CD4-positive, alpha-beta T cell treated with Interleukin-12 subunit alpha and Interleukin-12 subunit beta, for 1 hour (primary cell): ENCODE data around the gene CNTNAP2.
"Not testable (repeated sequence)": the region's sequence is repeated elsewhere in the genome, so short reads cannot be mapped to it uniquely, and the experiment has no call there.

Experiments
- DNase-seq: peaks from one replicate; pipeline ENCODE4 v3.0.0-alpha.2; 2020

Gene CNTNAP2

GRCh38 chr7:148437043-148437442, 2320.4 kb downstream of the CNTNAP2 start:
- DNase-seq: no peak

GRCh38 chr7:148442141-148442655, 2325.6 kb downstream of the CNTNAP2 start:
- no peak for DNase-seq

- no peak for DNase-seq
Measured at GRCh38 chr7:148442933-148443332, 2326.3 kb downstream of the CNTNAP2 start.

GRCh38 chr7:148445260-148446044, 2328.9 kb downstream of the CNTNAP2 start:
- no peak for DNase-seq

GRCh38 chr7:148447221-148447849, 2330.7 kb downstream of the CNTNAP2 start:
- DNase-seq: no peak

GRCh38 chr7:148451526-148451925, 2334.9 kb downstream of the CNTNAP2 start:
- DNase-seq: not testable (repeated sequence)

GRCh38 chr7:148456351-148456750, 2339.8 kb downstream of the CNTNAP2 start:
- DNase-seq: no peak

GRCh38 chr7:148457310-148457921, 2340.8 kb downstream of the CNTNAP2 start:
- DNase-seq: no peak

GRCh38 chr7:148458263-148458662, 2341.7 kb downstream of the CNTNAP2 start:
- DNase-seq: no peak

- no peak for DNase-seq
Measured at GRCh38 chr7:148461392-148462179, 2345.0 kb downstream of the CNTNAP2 start.

- not testable (repeated sequence) for DNase-seq
Measured at GRCh38 chr7:148462774-148463173, 2346.2 kb downstream of the CNTNAP2 start.

- no peak for DNase-seq
Measured at GRCh38 chr7:148463210-148463609, 2346.6 kb downstream of the CNTNAP2 start.

GRCh38 chr7:148464947-148465346, 2348.3 kb downstream of the CNTNAP2 start:
- no peak for DNase-seq

- not testable (repeated sequence) for DNase-seq
Measured at GRCh38 chr7:148465441-148465840, 2348.8 kb downstream of the CNTNAP2 start.

GRCh38 chr7:148466120-148466519, 2349.5 kb downstream of the CNTNAP2 start:
- no peak for DNase-seq

GRCh38 chr7:148468700-148469098, 2352.1 kb downstream of the CNTNAP2 start:
- DNase-seq: no peak
